Panc1 (cell line): Measurements from ENCODE around the gene BAMBI.

Source experiments
- CTCF ChIP-seq: fragments of 450-650 bp; IDR thresholded peaks from 2 replicates; pipeline ENCODE4 v1.5.1; 2017; ENCODE audit warnings: mild to moderate bottlenecking
- SIN3A ChIP-seq: IDR thresholded peaks from 2 replicates; pipeline ENCODE4 v1.6.1; 2012; ENCODE audit warnings: low read depth, mild to moderate bottlenecking, low read length, moderate library complexity, borderline replicate concordance; ENCODE audit not compliant: insufficient read depth

GRCh38 chr10:28690545-28690944 is 13.2 kb downstream of the BAMBI start:
- TF ChIP-seq CTCF, result no peak
- no peak for TF ChIP-seq SIN3A
